Heart right ventricle (tissue), 16 donors: ENCODE data around the gene NOB1. TPM values are rescaled to one million over a fixed set of nuclear protein-coding genes. Genes with fewer than 3 reads are reported as not detected.

Experiments used
- ATAC-seq, 8 donors: fragments of 200-7000 bp; cut with Tn5 transposase; one replicate each; pipeline ENCODE4 v1.9.1; 2020; ENCODE audit warnings: mild to moderate bottlenecking in 8 of 8, moderate library complexity in 8 of 8, moderate number of reproducible peaks in 1 of 8
- DNase-seq, 2 donors: peaks; one replicate each; pipeline ENCODE4 v3.0.0-alpha.2; 2020
- H3K27ac ChIP-seq, 10 donors: fragments of 200-600 bp; sonication (generic) in 2 of 10; one replicate each; pipeline versions ENCODE4 v1.5.0 to v1.8.0; 2020 to 2022; ENCODE audit warnings: mild to moderate bottlenecking in 3 of 10
- H3K27me3 ChIP-seq, 7 donors: fragments of 200-600 bp; one replicate each; pipeline ENCODE4 v1.8.0; 2021 to 2022; ENCODE audit warnings: mild to moderate bottlenecking in 2 of 7
- H3K36me3 ChIP-seq, 9 donors: fragments of 200-600 bp; sonication (generic) in 1 of 9; one replicate each; pipeline versions ENCODE4 v1.5.0 to v1.8.0; 2020 to 2022; ENCODE audit warnings: mild to moderate bottlenecking in 2 of 9
- H3K4me1 ChIP-seq, 9 donors: fragments of 200-600 bp; sonication (generic) in 1 of 9; one replicate each; pipeline versions ENCODE4 v1.5.0 to v1.8.0; 2020 to 2022; ENCODE audit warnings: mild to moderate bottlenecking in 4 of 9
- H3K4me3 ChIP-seq, 10 donors: fragments of 200-600 bp; sonication (generic) in 2 of 10; one replicate each; pipeline versions ENCODE4 v1.5.0 to v1.8.0; 2020 to 2022; ENCODE audit warnings: mild to moderate bottlenecking in 7 of 10, moderate library complexity in 2 of 10
- H3K9me3 ChIP-seq, 11 donors: fragments of 200-600 bp in 10 of 11; sonication (generic) in 2 of 11; one replicate each; pipeline versions ENCODE4 v1.5.0 to v1.8.0; 2013 to 2022; ENCODE audit warnings: mild to moderate bottlenecking in 2 of 11, control low read depth in 1 of 11, moderate library complexity in 1 of 11
- WGBS, 2 donors: extraction: QIAGEN DNeasy Blood & Tissue Kit; methylation state at CpG; one replicate each; pipeline ENCODE4 v1.1.7; 2013; ENCODE audit warnings: inconsistent platforms in 1 of 2; 5-methylcytosine and 5-hydroxymethylcytosine counted together
- intact Hi-C, 10 donors: fragments of 100-400 bp; cut with DNase I; formaldehyde crosslinking; loops; one replicate each; pipeline versions ENCODE4 v1.11.1 to v1.14.2; 2022
- polyA plus RNA-seq, 2 donors: library from polyadenylated mRNA; stranded (reverse); fragments of 200-250 nt; gene quantifications; one replicate each; pipeline ENCODE4 v1.2.3, GENCODE V29; 2013
- total RNA-seq, 10 donors: library from RNA; stranded (reverse); fragmentation: NEBNext Ultra II Directional in 3 of 10; extraction: Animal tissue kit (Norgen Biotek cat#: 25700) in 3 of 10; gene quantifications; one replicate each; pipeline versions ENCODE4 v1.2.1 to v1.2.4, GENCODE V29; 2021 to 2023
- TF ChIP-seq, protein P1 (sequence below), 9 donors: fragments of 200-600 bp; sonication (generic) in 2 of 9; IDR thresholded peaks; one replicate each; pipeline versions ENCODE4 v1.5.0 to v1.8.0; 2021 to 2022; ENCODE audit warnings: antibody characterized with exemption in 9 of 9, mild to moderate bottlenecking in 5 of 9, moderate library complexity in 1 of 9
- donor health status: Arrhythmogenic right ventricular cardiomyopathy.
- donor health status: ischemic (EF 13 %, LVEDD 7.1; RV severe dilation, severe dysfunction).
- donor health status: healthy with polysubstance abuse.
- donor health status: DM: no; HTN: yes; CAD: no.
- donor health status: DM: no; HTN: no; CAD: no.
- donor health status: ischemic (EF 25% LVEDD 6.9; RV normal size, moderate dysfunction).
- donor health status: ischemic (EF 25% LVEDD 5.7; RV mildly dilated, moderate dysfunction).
- donor health status: healthy.
- donor health status: DM: yes; HTN: yes; CAD: no.
- donor health status: Ischemic cardiomyopathy.
- donor health status: ischemic (EF 35%, LVEDD 5.7; RV mildly dilated, moderate dysfunction).
- donor health status: nonischemic (EF 11% LVEDD 7.7; RV severe dilation, severe dysfunction).
- donor health status: DM: yes; HTN: yes; CAD: no.
- donor health status: PGD.
- donor health status: ischemic (EF 29% LVEDD 5.4; RV normal size, mild dysfunction).
- donor health status: nonischemic (EF 23%, LVEDD 6.1; RV moderate dilation, normal function).

NOB1 gene
- total and polyA plus RNA-seq, 12 donors, result 5.4 to 23.4 (median 15.6) TPM

DNA sequence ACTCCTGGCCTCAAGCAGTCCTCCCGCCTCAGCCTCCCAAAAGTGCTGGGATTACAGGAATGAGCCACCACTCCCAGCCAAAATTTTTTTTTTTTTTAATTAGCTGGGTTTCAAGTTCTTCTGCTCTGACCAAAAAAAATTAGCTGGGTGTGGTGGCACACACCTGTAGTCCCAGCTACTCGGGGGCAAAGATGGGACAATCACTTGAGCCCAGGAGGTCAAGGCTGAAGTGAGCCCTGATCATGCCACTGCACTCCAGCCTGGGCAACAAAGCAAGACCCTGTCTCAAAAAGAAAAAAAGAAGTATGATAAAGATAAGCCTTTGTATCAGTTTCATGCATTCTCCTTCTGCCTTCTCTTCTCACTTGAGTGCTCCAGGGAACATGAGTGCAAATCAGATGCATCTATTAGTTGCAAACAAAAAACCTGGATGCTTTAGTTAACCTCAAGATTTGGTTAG, 30.3 kb downstream of the NOB1 start:
- intact Hi-C loops, result no loop called here
- Histone ChIP-seq H3K4me3 (peak overlapping the region in 1 of 10 donors; percentile 58), H3K36me3 (no peaks in the 10 kb centered on the region), H3K27ac (peak overlapping the region in 7 of 10 donors; percentile 25 to 86 (median 81)), H3K27me3 (no peaks in the 10 kb centered on the region), H3K9me3 (no peaks in the 10 kb centered on the region), H3K4me1 (peaks cover 5 to 42% (median 27%) of the 10 kb centered on the region in 9 donors)
- no peak for ATAC-seq
- TF ChIP-seq, protein P1, sequence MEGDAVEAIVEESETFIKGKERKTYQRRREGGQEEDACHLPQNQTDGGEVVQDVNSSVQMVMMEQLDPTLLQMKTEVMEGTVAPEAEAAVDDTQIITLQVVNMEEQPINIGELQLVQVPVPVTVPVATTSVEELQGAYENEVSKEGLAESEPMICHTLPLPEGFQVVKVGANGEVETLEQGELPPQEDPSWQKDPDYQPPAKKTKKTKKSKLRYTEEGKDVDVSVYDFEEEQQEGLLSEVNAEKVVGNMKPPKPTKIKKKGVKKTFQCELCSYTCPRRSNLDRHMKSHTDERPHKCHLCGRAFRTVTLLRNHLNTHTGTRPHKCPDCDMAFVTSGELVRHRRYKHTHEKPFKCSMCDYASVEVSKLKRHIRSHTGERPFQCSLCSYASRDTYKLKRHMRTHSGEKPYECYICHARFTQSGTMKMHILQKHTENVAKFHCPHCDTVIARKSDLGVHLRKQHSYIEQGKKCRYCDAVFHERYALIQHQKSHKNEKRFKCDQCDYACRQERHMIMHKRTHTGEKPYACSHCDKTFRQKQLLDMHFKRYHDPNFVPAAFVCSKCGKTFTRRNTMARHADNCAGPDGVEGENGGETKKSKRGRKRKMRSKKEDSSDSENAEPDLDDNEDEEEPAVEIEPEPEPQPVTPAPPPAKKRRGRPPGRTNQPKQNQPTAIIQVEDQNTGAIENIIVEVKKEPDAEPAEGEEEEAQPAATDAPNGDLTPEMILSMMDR (IDR thresholded peaks at IDR 0.05), result no peak
- DNase-seq, result no peak
- 97 to 98% methylated on average over 2 of the region's 2 CpGs for WGBS, 2 donors

DNA sequence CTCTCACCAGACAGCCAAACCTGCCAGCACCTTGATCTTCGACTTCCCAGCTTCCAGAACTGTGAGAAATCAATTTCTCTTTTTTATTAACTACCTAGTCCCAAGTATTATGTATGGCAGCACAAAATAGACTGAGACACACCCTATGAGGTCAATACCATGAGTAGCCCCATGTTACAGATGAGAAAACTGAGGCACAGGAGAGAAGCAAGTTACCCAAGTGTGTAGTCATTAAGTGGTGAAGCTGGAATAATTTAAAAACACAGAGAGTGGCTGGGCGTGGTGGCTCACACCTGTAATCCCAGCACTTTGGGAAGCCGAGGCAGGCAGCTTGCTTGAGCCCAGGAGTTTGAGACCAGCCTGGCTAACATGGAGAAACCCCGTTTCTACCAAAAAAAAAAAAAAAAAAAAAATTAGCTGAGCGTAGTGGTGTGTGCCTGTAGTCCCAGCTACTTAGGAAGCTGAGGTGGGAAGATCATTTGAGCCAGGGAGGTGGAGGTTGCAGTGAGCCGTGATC, 33.2 kb downstream of the NOB1 start:
- H3K27me3 ChIP-seq, result no peaks in the 10 kb centered on the region
- H3K4me3 ChIP-seq, result no peak overlapping the region
- intact Hi-C loops, result no loop called here
- DNase-seq, result no peak
- H3K27ac ChIP-seq, result no peak overlapping the region
- no peaks in the 10 kb centered on the region for H3K9me3 ChIP-seq
- 96 to 97% methylated on average over 6 of the region's 6 CpGs for WGBS, 2 donors
- peaks cover 0 to 21% (median 9%) of the 10 kb centered on the region in 9 donors for H3K36me3 ChIP-seq
- no peak for ATAC-seq
- H3K4me1 ChIP-seq, result peaks cover 0 to 21% (median 12%) of the 10 kb centered on the region in 9 donors
- TF ChIP-seq, protein P1 (IDR thresholded peaks at IDR 0.05), result no peak

DNA sequence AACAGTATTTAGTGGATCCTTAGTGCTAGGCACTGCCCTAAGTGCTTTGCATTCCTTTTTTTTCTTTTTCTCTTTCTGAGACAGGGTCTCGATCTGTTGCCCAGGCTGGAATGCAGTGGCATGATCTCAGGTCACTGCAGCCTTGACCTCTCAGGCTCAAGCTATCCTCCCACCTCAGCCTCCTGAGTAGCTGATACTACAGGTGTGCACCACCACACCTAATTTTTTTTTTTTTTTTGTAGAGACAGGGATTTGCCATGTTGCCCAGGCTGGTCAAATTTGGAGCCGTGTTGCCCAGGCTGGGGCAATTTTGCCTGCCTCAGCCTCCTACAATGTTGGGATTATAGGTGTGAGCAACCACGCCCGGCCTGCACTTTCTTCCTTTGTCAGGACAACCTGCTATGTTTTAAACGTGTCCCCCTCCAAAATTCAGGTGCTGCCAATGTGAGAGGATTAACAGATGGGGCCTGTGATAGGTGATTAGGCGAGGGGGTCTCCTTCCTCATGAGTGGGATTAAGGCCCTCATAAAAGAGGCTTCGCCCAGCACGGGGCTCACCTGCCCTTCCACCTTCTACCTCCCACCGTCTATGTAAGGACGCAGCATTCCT, 33.8 kb downstream of the NOB1 start:
- Histone ChIP-seq H3K36me3 (peaks cover 0 to 26% (median 9%) of the 10 kb centered on the region in 9 donors), H3K4me3 (no peak overlapping the region), H3K4me1 (peaks cover 0 to 16% (median 8%) of the 10 kb centered on the region in 9 donors), H3K27me3 (no peaks in the 10 kb centered on the region), H3K9me3 (no peaks in the 10 kb centered on the region), H3K27ac (no peak overlapping the region)
- intact Hi-C loops, result no loop called here
- no peak for DNase-seq
- no peak for ATAC-seq
- TF ChIP-seq, protein P1 (IDR thresholded peaks at IDR 0.05), result no peak
- 93 to 95% methylated on average over 10 of the region's 10 CpGs for WGBS, 2 donors

GRCh38 chr16:69718111-69718764, 36.5 kb downstream of the NOB1 start:
- intact Hi-C loops, result no loop called here
- Histone ChIP-seq H3K4me3 (no peak overlapping the region), H3K36me3 (peaks cover 0 to 52% (median 20%) of the 10 kb centered on the region in 9 donors)

More at GRCh38 chr16:69718111-69718764, 36.5 kb downstream of the NOB1 start:
- WGBS, 2 donors, result 85% methylated on average over 10 of the region's 10 CpGs
- no peaks in the 10 kb centered on the region for H3K4me1 ChIP-seq
- DNase-seq, result no peak
- no peak overlapping the region for H3K27ac ChIP-seq
- no peaks in the 10 kb centered on the region for H3K9me3 ChIP-seq
- no peaks in the 10 kb centered on the region for H3K27me3 ChIP-seq
- TF ChIP-seq, protein P1 (IDR thresholded peaks at IDR 0.05), result no peak
- ATAC-seq, result no peak
